Kidney (tissue), 14 donors: Measurements from ENCODE around the gene SWI5. TPM values are rescaled to one million over a fixed set of nuclear protein-coding genes. Genes with fewer than 3 reads are reported as not detected.

Experiments used
- DNase-seq, 5 donors: peaks; one replicate each; pipeline ENCODE4 v3.0.0-alpha.2; 2013 to 2020
- FAIRE-seq: peaks from 2 replicates; lab custom pipeline; 2012; peaks lifted over from hg19 to GRCh38; lab: Jason Lieb, UNC
- H3K27ac ChIP-seq, 2 donors: one replicate each; pipeline ENCODE4 v1.7.0; 2013; ENCODE audit warnings: low read depth in 2 of 2, low read length in 2 of 2, inconsistent platforms in 1 of 2
- H3K27me3 ChIP-seq: one replicate; pipeline ENCODE4 v1.7.1; 2013; ENCODE audit warnings: low read length, inconsistent platforms; ENCODE audit not compliant: control insufficient read depth, insufficient read depth
- H3K36me3 ChIP-seq, 3 donors: one replicate each; pipeline versions ENCODE4 v1.7.0 to v1.7.1; 2013; ENCODE audit warnings: low read length in 3 of 3, control low read depth in 1 of 3, inconsistent platforms in 1 of 3; ENCODE audit not compliant: insufficient read depth in 3 of 3, control insufficient read depth in 2 of 3
- H3K4me1 ChIP-seq, 3 donors: one replicate each; pipeline versions ENCODE4 v1.7.0 to v1.7.1; 2013; ENCODE audit warnings: low read length in 3 of 3, inconsistent platforms in 1 of 3, low read depth in 1 of 3; ENCODE audit not compliant: control insufficient read depth in 2 of 3, insufficient read depth in 2 of 3
- H3K4me3 ChIP-seq, 3 donors: one replicate each; pipeline versions ENCODE4 v1.7.0 to v1.8.1; 2013; ENCODE audit warnings: low read length in 3 of 3, control low read depth in 1 of 3, inconsistent platforms in 1 of 3
- H3K9ac ChIP-seq, 3 donors: one replicate each; pipeline versions ENCODE4 v1.7.0 to v1.7.1; 2013; ENCODE audit warnings: low read length in 3 of 3, control low read depth in 1 of 3, inconsistent platforms in 1 of 3
- H3K9me3 ChIP-seq, 3 donors: one replicate each; pipeline versions ENCODE4 v1.7.0 to v1.7.1; 2013; ENCODE audit warnings: low read length in 3 of 3, control low read depth in 1 of 3, inconsistent platforms in 1 of 3; ENCODE audit not compliant: control insufficient read depth in 2 of 3, insufficient read depth in 1 of 3
- CTCF ChIP-seq: IDR thresholded peaks from 3 replicates; pipeline ENCODE4 v1.5.1; 2012; ENCODE audit warnings: mild to moderate bottlenecking, moderate library complexity, borderline replicate concordance; ENCODE audit not compliant: insufficient read depth; ENCODE audit errors: extremely low read depth
- intact Hi-C: fragments of 100-400 bp; cut with DNase I; formaldehyde crosslinking; loops from one replicate; pipeline ENCODE4 v1.11.1; 2022
- polyA plus RNA-seq: library from polyadenylated mRNA; stranded (reverse); fragments of 350-450 nt; fragmentation: Illumina TruSeq; extraction: RNeasy Lipid Tissue Mini Kit (QIAGEN cat#74804); gene quantifications from one replicate; pipeline ENCODE4 v1.2.3, GENCODE V29; 2014; ENCODE audit warnings: low read depth, low replicate concordance; ENCODE audit not compliant: insufficient read depth
- total RNA-seq: library from RNA; stranded (reverse); fragmentation: NEBNext Ultra II Directional; extraction: Animal tissue kit (Norgen Biotek cat#: 25700); gene quantifications from one replicate; pipeline ENCODE4 v1.2.1, GENCODE V29; 2021
- donor health status: control.
- donor health status: control.
- donor health status: control.
- donor health status: control.
- donor health status: control.
- donor health status: DM: yes; HTN: yes; CAD: no.
- donor health status: Normal renal cell carcinoma (clear cell type).

SWI5 gene
- total and polyA plus RNA-seq, 2 donors from 2014 or later: 20.3 to 67.8 TPM

- Histone ChIP-seq H3K27me3 (no peaks in the 10 kb centered on the region), H3K4me3 (no peak overlapping the region), H3K4me1 (peaks cover 0 to 9% (median 7%) of the 10 kb centered on the region in 3 donors), H3K9ac (no peak overlapping the region), H3K27ac (no peak overlapping the region), H3K36me3 (peaks cover 8 to 22% (median 13%) of the 10 kb centered on the region in 3 donors), H3K9me3 (no peaks in the 10 kb centered on the region)
- no peak for TF ChIP-seq CTCF
- DNase-seq (no peak), FAIRE-seq (no peak)
- intact Hi-C loops: no loop called here
Observed at GRCh38 chr9:128317629-128318028, 41.6 kb downstream of the SWI5 start.

- FAIRE-seq (no peak), DNase-seq (no peak)
- H3K27ac ChIP-seq: no peak overlapping the region
- no peaks in the 10 kb centered on the region for H3K9me3 ChIP-seq
- H3K4me1 ChIP-seq: peaks cover 0 to 18% (median 11%) of the 10 kb centered on the region in 3 donors
- H3K27me3 ChIP-seq: no peaks in the 10 kb centered on the region
- TF ChIP-seq CTCF: no peak
- peaks cover 6 to 29% (median 17%) of the 10 kb centered on the region in 3 donors for H3K36me3 ChIP-seq
- H3K4me3 ChIP-seq: peak overlapping the region in 2 of 3 donors; percentile 100
- peak overlapping the region in 2 of 3 donors; percentile 12 to 100 for H3K9ac ChIP-seq
- intact Hi-C loops: no loop called here
Observed at GRCh38 chr9:128321343-128321742, 45.3 kb downstream of the SWI5 start.

GRCh38 chr9:128321879-128322403 lies 45.9 kb downstream of the SWI5 start:
- Histone ChIP-seq H3K4me1 (peaks cover 0 to 18% (median 11%) of the 10 kb centered on the region in 3 donors), H3K9me3 (no peaks in the 10 kb centered on the region), H3K9ac (peak overlapping the region; percentile 93 to 100 (median 94)), H3K36me3 (peaks cover 6 to 24% (median 17%) of the 10 kb centered on the region in 3 donors), H3K27me3 (no peaks in the 10 kb centered on the region), H3K27ac (peak overlapping the region in 1 of 2 donors; percentile 96), H3K4me3 (peak overlapping the region; percentile 89 to 100 (median 100))
- FAIRE-seq: no peak
- no peak for TF ChIP-seq CTCF
- no peak for DNase-seq
- intact Hi-C loops: no loop called here
